Choroid plexus epithelial cell (primary cell): Measurements from ENCODE around the gene DIAPH1.
A peak's percentile ranks its signal among the peaks of the same experiment; 100 is the strongest.

ENCODE experiments used
- DNase-seq: peaks from one replicate; pipeline ENCODE4 v3.0.0-alpha.2; 2010; ENCODE audit warnings: low read depth
- H3K4me3 ChIP-seq: 2 replicates; pipeline ENCODE4 v1.5.1; 2011; ENCODE audit warnings: low read depth, mild to moderate bottlenecking, control low read depth, low read length, moderate library complexity
- TF ChIP-seq, protein P1 (sequence below): conservative IDR thresholded peaks from 2 replicates; pipeline ENCODE4 v1.5.1; 2011; ENCODE audit warnings: low read depth, mild to moderate bottlenecking, control low read depth, inconsistent platforms, low read length, moderate library complexity

The DIAPH1 gene

DNA sequence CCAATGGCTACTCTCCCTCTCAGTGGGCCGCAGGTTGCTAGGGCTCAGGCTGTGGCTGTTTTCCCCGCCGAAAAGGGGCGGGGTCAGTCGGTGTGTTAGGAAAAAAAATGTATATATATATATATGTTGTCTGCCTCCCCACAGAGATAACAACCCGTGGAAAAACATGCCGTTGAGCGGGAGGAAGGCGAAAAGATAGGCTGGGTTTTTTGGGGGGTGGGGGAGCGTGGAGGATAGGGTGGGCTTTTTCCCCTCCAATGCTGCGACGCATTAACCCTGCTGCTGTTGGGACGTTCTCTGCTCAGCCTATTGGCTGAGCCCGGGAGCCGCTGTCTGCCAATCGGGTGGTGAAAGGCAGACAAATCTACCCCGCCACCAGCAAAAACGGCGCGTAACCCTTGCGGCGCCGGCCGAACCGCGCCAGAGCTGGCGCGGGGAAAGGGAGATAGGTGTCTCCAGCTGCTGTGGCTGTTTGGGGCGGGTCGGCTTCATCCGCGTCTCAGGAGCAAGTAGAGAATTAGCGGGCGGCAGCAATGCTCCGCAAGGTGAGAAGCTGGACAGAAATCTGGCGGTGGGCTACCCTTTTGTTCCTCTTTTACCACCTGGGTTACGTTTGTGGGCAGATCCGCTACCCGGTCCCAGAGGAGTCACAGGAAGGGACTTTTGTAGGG is 134.0 kb downstream of the DIAPH1 start, which contains the start of gene PCDHGC4:
PCDHGC4 (plus strand) TSS at position 390 of the 671 bp plus-strand sequence; CDS start at position 534, 144 bp downstream.
- H3K4me3 ChIP-seq, result peak within 1 kb of the TSS; percentile 55
- peak; percentile 57 for DNase-seq
- TF ChIP-seq, protein P1, sequence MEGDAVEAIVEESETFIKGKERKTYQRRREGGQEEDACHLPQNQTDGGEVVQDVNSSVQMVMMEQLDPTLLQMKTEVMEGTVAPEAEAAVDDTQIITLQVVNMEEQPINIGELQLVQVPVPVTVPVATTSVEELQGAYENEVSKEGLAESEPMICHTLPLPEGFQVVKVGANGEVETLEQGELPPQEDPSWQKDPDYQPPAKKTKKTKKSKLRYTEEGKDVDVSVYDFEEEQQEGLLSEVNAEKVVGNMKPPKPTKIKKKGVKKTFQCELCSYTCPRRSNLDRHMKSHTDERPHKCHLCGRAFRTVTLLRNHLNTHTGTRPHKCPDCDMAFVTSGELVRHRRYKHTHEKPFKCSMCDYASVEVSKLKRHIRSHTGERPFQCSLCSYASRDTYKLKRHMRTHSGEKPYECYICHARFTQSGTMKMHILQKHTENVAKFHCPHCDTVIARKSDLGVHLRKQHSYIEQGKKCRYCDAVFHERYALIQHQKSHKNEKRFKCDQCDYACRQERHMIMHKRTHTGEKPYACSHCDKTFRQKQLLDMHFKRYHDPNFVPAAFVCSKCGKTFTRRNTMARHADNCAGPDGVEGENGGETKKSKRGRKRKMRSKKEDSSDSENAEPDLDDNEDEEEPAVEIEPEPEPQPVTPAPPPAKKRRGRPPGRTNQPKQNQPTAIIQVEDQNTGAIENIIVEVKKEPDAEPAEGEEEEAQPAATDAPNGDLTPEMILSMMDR, result no peak

DNA sequence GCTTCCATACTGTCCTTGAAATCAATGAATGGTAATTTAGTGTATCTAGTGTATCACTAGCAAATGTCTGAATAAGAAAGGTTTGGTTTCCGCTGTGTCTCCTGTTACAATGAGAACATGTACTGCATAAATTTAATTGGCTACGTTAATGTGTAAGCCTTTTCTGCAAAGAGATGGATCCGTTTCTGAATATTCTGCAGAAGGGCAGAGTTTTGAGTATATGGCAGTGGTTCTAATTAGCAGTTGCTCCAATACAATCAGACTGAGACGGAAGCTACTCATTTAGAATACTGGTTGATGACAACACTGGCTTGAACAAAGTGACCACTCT is 134.5 kb downstream of the DIAPH1 start:
- no peak for DNase-seq
- peak overlapping the region; percentile 55 for H3K4me3 ChIP-seq
- TF ChIP-seq, protein P1, result no peak

DNA sequence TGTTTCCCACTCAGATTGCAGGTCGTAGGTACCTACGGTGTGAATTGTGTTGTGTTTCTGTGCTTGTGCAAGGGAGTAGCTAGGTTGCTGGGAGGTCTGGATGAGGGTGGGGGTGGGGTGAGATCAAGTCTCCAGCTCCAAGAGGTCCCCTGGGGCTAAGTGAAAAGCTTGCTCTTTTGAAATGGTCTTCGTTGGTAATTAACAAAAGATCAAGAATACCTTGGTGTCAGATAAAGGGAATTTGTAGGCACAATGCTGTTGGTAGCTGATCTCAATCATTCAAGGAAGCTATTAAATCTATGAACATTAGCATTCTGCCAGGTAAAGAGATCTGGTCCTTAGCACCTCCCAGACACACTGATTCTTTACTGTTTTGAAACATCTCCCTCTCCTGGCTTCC is 134.9 kb downstream of the DIAPH1 start:
- H3K4me3 ChIP-seq, result no peak overlapping the region
- TF ChIP-seq, protein P1, result no peak
- DNase-seq, result no peak

DNA sequence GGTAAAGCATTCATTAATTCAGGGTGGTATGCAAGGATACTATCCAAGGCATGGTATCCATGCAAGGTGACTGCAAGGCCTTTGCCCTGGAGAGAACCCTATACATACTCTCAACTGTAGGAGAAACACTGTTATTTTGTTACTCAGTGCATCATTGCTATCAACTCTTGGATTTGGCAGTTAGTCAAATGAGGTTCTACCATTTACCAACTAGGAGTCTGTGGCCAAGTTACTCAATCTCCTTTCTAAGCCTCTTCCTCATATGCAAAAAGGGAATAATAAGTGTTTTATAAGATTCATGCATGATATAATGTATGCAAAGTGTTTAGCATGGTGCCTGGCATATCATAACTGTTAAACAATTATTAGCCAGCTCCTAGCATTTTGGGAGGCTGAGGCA is 139.0 kb downstream of the DIAPH1 start:
- DNase-seq, result no peak
- TF ChIP-seq, protein P1, result no peak
- no peak overlapping the region for H3K4me3 ChIP-seq

DNA sequence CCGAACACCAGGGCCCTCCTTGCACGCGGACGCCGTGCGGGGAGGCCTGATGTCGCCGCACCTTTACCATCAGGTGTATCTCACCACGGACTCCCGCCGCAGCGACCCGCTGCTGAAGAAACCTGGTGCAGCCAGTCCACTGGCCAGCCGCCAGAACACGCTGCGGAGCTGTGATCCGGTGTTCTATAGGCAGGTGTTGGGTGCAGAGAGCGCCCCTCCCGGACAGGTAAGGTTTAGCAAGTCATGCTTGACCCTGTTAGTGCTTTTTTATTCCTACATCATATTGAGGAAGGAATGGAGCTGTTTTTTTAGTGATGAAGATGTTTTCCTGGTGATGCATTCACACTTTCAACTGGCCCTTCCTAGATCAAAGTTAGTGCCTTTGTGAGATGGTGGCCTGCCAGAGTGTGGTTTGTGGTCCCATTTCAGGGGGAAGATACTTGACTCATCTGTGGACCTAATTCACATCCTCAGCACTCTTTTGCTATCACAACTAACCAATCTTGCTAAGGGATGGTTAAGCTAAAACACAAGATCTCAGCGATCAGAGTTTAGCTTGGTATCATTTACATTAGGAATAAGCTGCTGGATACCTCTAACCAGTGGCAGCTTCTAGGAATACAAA is 140.4 kb downstream of the DIAPH1 start:
- TF ChIP-seq, protein P1, result peak; percentile 29
- peak overlapping the region; percentile 80 for H3K4me3 ChIP-seq
- no peak for DNase-seq

DNA sequence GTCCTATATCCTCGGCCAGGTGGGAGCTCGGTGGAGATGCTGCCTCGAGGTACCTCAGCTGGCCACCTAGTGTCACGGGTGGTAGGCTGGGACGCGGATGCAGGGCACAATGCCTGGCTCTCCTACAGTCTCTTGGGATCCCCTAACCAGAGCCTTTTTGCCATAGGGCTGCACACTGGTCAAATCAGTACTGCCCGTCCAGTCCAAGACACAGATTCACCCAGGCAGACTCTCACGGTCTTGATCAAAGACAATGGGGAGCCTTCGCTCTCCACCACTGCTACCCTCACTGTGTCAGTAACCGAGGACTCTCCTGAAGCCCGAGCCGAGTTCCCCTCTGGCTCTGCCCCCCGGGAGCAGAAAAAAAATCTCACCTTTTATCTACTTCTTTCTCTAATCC is 141.0 kb downstream of the DIAPH1 start:
- peak; percentile 28 for DNase-seq
- peak overlapping the region; percentile 80 for H3K4me3 ChIP-seq
- TF ChIP-seq, protein P1, result no peak
